Measurements from ENCODE around the gene GSDME. TPM values are rescaled to one million over a fixed set of nuclear protein-coding genes. Genes with fewer than 3 reads are reported as not detected.

The GSDME gene
- polyA plus RNA-seq, 1 experiment = 63.8 TPM

- no peaks in the 10 kb centered on the region for H3K9me3 ChIP-seq (ENCODE audit: control insufficient read depth, insufficient read depth, low read length)
- H3K4me3 ChIP-seq (ENCODE audit: low read depth, low read length) = no peak overlapping the region
- no peak overlapping the region for H3K27ac ChIP-seq (ENCODE audit: low read depth, low read length)
- H3K27me3 ChIP-seq (ENCODE audit: control insufficient read depth, insufficient read depth, low read length) = no peaks in the 10 kb centered on the region
- ChIA-PET POLR2A (no interaction called here), CTCF (interaction anchor here (1.4 kb wide), 1 partner anchor 400 kb away, joined by 4 read pairs; no protein-coding TSS in a partner anchor)
- no peak for DNase-seq (ENCODE audit: low read depth, low spot score)
- no peak for TF ChIP-seq CTCF (IDR thresholded peaks at IDR 0.05; ENCODE audit: low read depth, low read length)
Observed at GRCh38 chr7:24698531-24699266, 58.6 kb downstream of the GSDME start.

- POLR2A ChIA-PET = no interaction called here
- H3K27ac ChIP-seq (ENCODE audit: low read depth, low read length) = no peak overlapping the region
- H3K4me3 ChIP-seq (ENCODE audit: low read depth, low read length) = no peak overlapping the region
- TF ChIP-seq CTCF (IDR thresholded peaks at IDR 0.05; ENCODE audit: low read depth, low read length) = no peak
- no peak for DNase-seq (ENCODE audit: low read depth, low spot score)
- H3K9me3 ChIP-seq (ENCODE audit: control insufficient read depth, insufficient read depth, low read length) = no peaks in the 10 kb centered on the region
- CTCF ChIA-PET = interaction anchor here (0.6 to 1.4 kb wide), 3 partner anchors 27 to 401 kb away, joined by 3 to 8 read pairs (median 4); no protein-coding TSS in a partner anchor
- H3K27me3 ChIP-seq (ENCODE audit: control insufficient read depth, insufficient read depth, low read length) = no peaks in the 10 kb centered on the region
Observed at GRCh38 chr7:24697416-24697815, 59.8 kb downstream of the GSDME start.

GRCh38 chr7:24692592-24692991, 64.7 kb downstream of the GSDME start:
- Histone ChIP-seq H3K27ac (ENCODE audit: low read depth, low read length) (no peak overlapping the region), H3K27me3 (ENCODE audit: control insufficient read depth, insufficient read depth, low read length) (no peaks in the 10 kb centered on the region), H3K4me3 (ENCODE audit: low read depth, low read length) (no peak overlapping the region), H3K9me3 (ENCODE audit: control insufficient read depth, insufficient read depth, low read length) (no peaks in the 10 kb centered on the region)
- TF ChIP-seq CTCF (IDR thresholded peaks at IDR 0.05; ENCODE audit: low read depth, low read length) = no peak
- DNase-seq (ENCODE audit: low read depth, low spot score) = no peak
- CTCF ChIA-PET = interaction anchor here (1.1 kb wide), 1 partner anchor 26 kb away, joined by 3 read pairs; no protein-coding TSS in a partner anchor
- POLR2A ChIA-PET = no interaction called here

- ChIA-PET POLR2A (no interaction called here), CTCF (interaction anchor here (1.3 kb wide), 1 partner anchor 25 kb away, joined by 6 read pairs; no protein-coding TSS in a partner anchor)
- H3K9me3 ChIP-seq (ENCODE audit: control insufficient read depth, insufficient read depth, low read length) = no peaks in the 10 kb centered on the region
- no peaks in the 10 kb centered on the region for H3K27me3 ChIP-seq (ENCODE audit: control insufficient read depth, insufficient read depth, low read length)
- H3K4me3 ChIP-seq (ENCODE audit: low read depth, low read length) = no peak overlapping the region
- no peak overlapping the region for H3K27ac ChIP-seq (ENCODE audit: low read depth, low read length)
- no peak for DNase-seq (ENCODE audit: low read depth, low spot score)
- no peak for TF ChIP-seq CTCF (IDR thresholded peaks at IDR 0.05; ENCODE audit: low read depth, low read length)
Observed at GRCh38 chr7:24690251-24690650, 67.0 kb downstream of the GSDME start.

- Histone ChIP-seq H3K27me3 (ENCODE audit: control insufficient read depth, insufficient read depth, low read length) (no peaks in the 10 kb centered on the region), H3K4me3 (ENCODE audit: low read depth, low read length) (no peak overlapping the region), H3K27ac (ENCODE audit: low read depth, low read length) (no peak overlapping the region), H3K9me3 (ENCODE audit: control insufficient read depth, insufficient read depth, low read length) (no peaks in the 10 kb centered on the region)
- no peak for DNase-seq (ENCODE audit: low read depth, low spot score)
- ChIA-PET CTCF (interaction anchor here (0.8 to 1.3 kb wide), 2 partner anchors 20 to 109 kb away, joined by 4 read pairs; no protein-coding TSS in a partner anchor), POLR2A (no interaction called here)
- no peak for TF ChIP-seq CTCF (IDR thresholded peaks at IDR 0.05; ENCODE audit: low read depth, low read length)
Observed at GRCh38 chr7:24685708-24686107, 71.6 kb downstream of the GSDME start.

Measured in AG04450 (cell line).